Left colon (tissue), 2 donors: ENCODE measurements around the gene ERCC6L. TPM values are rescaled to one million over a fixed set of nuclear protein-coding genes. Genes with fewer than 3 reads are reported as not detected.

Experiments used
- ATAC-seq: fragments of 200-7000 bp; cut with Tn5 transposase; one replicate; pipeline ENCODE4 v1.9.1; 2020; ENCODE audit warnings: mild to moderate bottlenecking, moderate library complexity
- DNase-seq, 2 donors: peaks; one replicate each; pipeline ENCODE4 v3.0.0-alpha.2; 2020
- intact Hi-C, 2 donors: fragments of 100-400 bp; cut with DNase I in 1 of 2; cut with micrococcal nuclease in 1 of 2; formaldehyde crosslinking; loops; one replicate each; pipeline versions ENCODE4 v1.11.2 to v1.14.0; 2022; cut with DNase I, micrococcal nuclease
- long read RNA-seq: library from polyadenylated mRNA; unstranded; transcript quantifications from one replicate; pipeline ENCODE4 v2.0.0, GENCODE V29; 2021
- total RNA-seq, 2 donors: library from RNA; stranded (reverse); fragmentation: NEBNext Ultra II Directional; extraction: Animal tissue kit (Norgen Biotek cat#: 25700); gene quantifications; one replicate each; pipeline ENCODE4 v1.2.1, GENCODE V29; 2021
- donor health status: DM: no; HTN: no; CAD: no.
- donor health status: DM: yes; HTN: yes; CAD: no.

ERCC6L gene, protein sequence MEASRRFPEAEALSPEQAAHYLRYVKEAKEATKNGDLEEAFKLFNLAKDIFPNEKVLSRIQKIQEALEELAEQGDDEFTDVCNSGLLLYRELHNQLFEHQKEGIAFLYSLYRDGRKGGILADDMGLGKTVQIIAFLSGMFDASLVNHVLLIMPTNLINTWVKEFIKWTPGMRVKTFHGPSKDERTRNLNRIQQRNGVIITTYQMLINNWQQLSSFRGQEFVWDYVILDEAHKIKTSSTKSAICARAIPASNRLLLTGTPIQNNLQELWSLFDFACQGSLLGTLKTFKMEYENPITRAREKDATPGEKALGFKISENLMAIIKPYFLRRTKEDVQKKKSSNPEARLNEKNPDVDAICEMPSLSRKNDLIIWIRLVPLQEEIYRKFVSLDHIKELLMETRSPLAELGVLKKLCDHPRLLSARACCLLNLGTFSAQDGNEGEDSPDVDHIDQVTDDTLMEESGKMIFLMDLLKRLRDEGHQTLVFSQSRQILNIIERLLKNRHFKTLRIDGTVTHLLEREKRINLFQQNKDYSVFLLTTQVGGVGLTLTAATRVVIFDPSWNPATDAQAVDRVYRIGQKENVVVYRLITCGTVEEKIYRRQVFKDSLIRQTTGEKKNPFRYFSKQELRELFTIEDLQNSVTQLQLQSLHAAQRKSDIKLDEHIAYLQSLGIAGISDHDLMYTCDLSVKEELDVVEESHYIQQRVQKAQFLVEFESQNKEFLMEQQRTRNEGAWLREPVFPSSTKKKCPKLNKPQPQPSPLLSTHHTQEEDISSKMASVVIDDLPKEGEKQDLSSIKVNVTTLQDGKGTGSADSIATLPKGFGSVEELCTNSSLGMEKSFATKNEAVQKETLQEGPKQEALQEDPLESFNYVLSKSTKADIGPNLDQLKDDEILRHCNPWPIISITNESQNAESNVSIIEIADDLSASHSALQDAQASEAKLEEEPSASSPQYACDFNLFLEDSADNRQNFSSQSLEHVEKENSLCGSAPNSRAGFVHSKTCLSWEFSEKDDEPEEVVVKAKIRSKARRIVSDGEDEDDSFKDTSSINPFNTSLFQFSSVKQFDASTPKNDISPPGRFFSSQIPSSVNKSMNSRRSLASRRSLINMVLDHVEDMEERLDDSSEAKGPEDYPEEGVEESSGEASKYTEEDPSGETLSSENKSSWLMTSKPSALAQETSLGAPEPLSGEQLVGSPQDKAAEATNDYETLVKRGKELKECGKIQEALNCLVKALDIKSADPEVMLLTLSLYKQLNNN
- total RNA-seq = 1 to 10 TPM in 1 of 2 donors, under 1 TPM in 1; 0.61 to 1.6 TPM
- long read RNA-seq, full-length matches to known transcripts = 1 of 1 reads
- long read RNA-seq, partial matches to known transcripts = 0 of 1 reads
- long read RNA-seq, other reads (novel, unspliced or antisense) = 0 of 1 reads

DNA sequence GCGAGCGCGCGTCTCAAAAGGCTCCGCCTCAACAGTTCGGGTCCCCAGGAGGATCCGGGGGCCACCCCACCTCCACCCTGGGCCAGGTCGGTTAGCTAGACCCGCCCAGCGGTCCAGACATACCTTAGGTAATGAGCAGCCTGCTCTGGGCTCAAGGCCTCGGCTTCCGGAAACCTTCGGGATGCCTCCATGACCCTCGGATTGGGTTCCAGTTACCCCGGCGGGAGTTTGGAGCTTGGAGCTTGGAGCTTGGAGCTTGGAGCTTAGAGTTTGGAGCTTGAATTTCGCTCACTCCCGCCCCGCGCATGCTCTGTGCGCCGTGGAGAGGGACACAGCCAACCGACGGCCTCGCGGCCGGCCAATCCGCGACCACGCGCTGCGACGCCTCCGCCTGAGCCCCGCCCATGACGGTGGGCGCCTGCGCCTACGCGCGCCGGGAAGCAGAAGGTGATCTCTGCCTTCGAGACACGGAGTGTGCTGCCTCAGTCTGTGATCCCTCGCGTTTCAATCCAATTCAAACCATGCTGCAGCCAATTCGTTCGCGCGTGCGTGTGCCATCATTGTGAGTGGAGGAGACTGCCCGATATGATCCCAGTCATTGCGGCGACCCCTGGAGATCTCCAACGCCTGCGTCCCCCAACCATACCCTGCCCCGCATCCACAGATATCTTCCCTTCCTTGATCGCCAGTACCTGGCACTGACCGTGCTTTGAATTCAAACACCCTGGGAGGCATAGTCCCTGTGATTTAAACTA, at the start of gene ERCC6L:
TSS of gene ERCC6L (minus strand) at position 307 of the 755 bp plus-strand sequence. CDS start at position 191, 116 bp downstream.
- DNase-seq (peak; percentile 82 to 87), ATAC-seq (peak; percentile 100)
- intact Hi-C loops = no loop called here

DNA sequence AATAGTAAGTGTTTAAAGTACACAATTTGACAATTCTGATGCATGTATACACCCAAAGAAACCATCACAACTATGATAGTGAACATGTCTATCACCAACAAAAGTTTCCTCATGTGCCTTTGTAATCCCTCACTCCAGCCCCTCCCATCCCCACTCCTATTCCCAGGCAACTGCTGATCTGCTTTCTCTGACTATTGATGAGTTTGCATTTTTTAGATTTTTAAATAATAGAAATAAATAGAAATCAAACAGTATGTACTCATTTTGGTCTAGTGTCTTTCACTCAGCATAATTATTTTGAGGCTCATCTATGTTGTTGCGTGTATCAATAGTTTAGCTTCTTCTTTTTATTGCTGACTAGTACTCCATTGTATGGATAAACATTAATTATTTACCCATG, 43.5 kb upstream of the ERCC6L start:
- no peak for ATAC-seq
- no peak for DNase-seq
- intact Hi-C loops = no loop called here

DNA sequence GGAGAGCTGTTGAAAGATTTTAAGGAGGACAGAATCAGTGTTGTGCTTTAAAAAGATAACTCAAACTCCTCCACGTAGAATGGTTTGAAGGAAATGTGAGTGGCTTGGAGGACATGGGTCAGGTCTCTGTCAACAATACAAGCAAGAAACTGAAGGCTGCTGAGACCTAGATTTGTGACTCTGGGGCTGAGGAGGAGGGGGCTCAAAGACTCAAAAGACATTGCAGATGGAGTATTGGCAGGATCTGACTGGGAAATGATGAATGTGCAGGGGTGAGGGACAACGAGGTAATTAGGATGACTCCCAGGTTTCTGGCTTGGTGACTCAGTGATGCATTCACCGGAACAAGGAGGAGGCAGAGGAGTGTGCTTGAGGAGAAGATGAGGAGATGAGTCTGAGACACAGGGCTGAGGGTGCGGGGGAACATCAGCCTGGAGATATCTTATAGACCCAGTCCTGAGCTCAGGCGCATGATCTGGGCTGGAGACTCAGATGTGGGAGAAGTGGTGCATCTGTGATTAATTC, 41.6 kb upstream of the ERCC6L start:
- ATAC-seq = no peak
- intact Hi-C loops = no loop called here
- no peak for DNase-seq

DNA sequence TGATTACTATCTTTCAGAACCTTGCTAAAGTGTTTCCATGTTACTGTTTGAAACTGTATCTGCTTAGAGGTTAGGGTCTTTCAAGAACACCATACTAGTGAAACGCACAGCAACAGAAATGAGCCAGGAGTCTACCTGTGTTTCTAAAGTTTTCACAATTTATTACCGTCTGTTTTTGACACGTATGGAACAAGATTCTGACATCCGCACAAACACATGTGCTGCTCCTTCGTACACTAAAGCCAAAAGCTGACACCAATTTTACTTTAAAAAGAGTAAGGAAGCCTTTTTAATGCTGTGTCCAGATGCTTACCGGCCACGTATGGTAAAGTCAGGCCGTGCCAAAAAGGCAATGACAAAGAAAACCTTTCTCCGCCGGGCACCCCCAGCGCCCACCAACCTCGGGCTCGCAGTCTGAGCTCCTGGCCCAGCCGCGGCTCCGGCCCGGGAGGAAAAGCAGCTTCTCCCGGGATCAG, 37.7 kb upstream of the ERCC6L start:
- intact Hi-C loops = no loop called here
- ATAC-seq (peak; percentile 31), DNase-seq (no peak)

DNA sequence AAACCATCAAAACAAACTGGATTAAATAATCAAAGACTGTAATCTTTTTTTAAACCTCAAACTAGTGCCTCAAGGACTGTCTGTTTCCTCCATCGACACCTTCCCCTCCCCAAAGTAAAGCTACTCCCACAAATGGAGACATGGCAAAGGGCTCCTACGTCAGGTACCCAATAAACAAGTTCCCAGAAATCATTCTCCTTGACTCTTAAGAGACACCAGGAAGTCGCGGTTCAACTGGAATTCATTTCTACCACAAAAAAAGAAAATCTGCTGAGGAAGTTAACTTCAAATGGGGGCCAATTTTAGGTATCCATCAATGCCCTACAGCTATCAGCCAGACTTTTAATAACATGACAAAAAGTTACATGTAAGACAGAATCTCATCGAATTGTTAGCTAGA, 35.7 kb upstream of the ERCC6L start:
- DNase-seq (no peak), ATAC-seq (no peak)
- intact Hi-C loops = no loop called here

DNA sequence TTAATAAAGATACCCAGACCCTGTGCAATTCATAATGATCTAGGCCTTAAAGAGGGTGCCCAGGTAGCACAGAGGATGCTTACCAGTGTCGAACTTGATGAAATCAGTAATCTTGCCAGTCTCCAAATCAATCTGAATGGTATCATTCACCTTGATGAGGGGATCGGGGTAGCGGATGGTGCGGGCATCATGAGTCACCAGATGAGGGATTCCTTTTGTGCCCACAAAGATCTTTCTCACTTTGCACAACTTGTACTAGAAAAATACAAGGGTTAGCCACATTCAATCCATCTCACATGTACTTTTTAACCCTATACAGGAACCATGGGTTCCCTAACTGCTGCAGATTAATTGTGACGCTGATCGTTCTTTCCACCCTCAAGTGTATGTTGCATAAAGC, 34.9 kb upstream of the ERCC6L start:
- intact Hi-C loops = no loop called here
- DNase-seq = no peak
- ATAC-seq = no peak

DNA sequence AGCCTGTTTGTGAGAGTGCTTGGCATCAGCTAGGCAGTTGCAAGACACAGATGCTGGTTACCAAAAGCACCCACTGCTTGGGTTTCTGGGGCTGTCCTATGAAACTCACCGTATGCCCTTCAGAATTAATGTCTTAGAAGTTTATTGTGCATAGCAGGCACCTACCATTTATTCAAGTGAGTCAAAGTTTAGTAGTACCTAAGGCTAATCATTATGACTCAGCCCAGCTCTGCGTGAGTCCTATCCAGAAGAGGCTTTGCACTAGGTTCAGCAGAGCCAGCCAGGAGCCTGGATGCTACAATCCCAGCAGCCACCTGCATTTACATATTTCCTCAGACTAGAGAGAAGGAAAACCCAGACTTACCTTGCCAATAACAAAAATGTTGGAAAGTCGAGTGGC, 34.0 kb upstream of the ERCC6L start:
- DNase-seq (no peak), ATAC-seq (no peak)
- intact Hi-C loops = no loop called here

DNA sequence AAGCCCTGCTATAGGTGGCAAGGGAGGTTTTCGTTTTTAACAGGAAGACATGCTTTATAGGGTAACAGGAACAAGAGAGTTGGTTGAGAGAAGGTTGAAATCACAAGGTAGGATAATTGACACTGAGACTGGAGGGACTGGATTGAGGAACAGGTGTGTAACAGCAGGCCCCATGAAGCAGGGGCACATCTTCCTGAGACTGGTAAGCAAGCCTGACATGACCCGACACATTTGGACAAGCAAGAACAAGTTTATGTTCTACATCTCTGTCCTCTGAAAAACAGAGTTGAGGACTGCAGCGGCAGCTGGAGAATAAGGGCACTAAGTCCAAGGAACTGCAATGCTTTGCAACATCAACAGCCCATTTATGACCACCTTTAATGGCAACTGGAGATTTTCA, 33.0 kb upstream of the ERCC6L start:
- ATAC-seq (no peak), DNase-seq (no peak)
- intact Hi-C loops = no loop called here

DNA sequence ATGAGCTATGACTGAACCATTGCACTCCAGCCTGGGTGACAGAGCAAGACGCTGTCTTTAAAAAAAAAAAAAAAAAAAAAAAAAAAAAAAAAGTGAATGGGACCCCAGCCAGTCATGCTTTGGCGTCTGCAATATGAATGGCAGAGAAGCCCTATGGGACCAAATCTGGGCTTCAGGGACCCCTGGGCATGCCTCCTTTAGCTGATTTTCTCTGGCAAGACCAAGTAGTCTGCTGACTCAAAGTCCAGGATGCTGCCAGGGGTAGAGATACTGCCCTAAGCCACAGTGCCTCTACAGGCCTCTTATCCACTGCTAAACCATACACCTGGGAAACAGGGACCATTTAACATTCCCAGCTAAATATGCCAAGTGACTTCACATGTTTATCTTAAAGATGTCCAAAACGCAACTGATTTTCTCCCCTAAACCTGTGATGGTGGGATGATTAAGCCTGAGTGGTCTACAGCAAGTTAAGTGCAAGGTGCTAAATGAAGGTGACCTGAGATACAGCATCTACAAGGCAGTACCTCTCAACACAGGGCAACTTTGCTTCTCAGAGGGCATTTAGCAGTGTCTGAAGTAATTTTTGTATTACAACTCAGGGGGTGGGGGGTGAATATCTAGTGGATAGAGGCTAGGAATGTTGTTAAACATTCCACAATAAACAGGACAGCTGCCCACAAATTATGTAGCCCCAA, 32.4 kb upstream of the ERCC6L start:
- intact Hi-C loops = no loop called here
- ATAC-seq = peak; percentile 29
- no peak for DNase-seq

DNA sequence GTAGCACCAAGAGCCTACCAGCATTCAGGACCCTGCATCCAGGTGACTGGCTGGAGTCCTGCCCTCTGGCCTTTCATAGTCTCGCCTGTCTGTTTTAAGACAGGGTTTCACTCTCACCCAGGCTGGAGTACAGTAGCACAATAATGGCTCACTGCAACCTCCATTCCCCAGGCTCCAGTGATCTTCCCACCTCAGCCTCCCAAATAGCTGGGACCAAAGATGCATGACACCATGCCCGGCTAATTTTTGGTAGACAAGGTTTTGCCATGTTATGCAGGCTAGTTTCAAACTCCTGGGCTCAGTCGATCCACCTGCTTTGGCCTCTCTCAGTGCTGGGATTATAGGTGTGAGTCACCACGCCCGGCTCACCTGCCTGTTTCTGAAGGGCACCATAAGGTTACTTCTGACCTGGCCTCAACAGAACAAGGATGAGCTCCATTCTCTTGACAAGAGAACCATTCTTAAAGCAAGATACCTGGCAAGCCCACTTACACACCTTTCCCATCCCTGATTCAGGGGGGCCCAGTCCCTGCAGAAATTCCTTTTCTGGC, 31.6 kb upstream of the ERCC6L start:
- DNase-seq (no peak), ATAC-seq (peak; percentile 44)
- intact Hi-C loops = no loop called here

DNA sequence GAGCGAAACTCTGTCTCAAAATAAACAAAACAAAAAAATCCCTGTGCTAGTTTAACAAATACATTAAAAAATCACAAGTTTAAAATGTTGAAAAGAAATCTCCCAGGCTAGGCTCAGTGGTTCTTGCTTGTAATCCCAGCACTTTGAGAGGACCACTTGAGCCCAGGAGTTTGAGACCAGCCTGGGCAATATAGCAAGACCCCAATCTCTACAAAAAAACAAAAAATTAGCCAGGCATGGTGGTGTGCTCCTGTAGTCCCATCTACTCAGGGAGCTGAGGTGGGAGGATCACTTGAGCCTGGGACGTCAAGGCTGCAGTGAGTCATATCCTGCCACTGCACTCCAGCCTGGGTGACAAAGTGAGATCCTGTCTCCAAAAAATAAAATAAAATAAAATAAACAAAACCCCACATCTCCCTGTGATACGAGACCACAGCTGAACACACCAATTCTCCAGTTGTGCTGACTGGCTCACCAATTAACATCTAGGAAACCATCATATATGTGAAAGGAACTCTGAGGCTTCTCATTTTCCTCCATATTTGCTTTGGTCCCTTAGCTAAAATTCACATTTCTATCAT, 30.9 kb upstream of the ERCC6L start:
- DNase-seq (no peak), ATAC-seq (no peak)
- intact Hi-C loops = no loop called here

DNA sequence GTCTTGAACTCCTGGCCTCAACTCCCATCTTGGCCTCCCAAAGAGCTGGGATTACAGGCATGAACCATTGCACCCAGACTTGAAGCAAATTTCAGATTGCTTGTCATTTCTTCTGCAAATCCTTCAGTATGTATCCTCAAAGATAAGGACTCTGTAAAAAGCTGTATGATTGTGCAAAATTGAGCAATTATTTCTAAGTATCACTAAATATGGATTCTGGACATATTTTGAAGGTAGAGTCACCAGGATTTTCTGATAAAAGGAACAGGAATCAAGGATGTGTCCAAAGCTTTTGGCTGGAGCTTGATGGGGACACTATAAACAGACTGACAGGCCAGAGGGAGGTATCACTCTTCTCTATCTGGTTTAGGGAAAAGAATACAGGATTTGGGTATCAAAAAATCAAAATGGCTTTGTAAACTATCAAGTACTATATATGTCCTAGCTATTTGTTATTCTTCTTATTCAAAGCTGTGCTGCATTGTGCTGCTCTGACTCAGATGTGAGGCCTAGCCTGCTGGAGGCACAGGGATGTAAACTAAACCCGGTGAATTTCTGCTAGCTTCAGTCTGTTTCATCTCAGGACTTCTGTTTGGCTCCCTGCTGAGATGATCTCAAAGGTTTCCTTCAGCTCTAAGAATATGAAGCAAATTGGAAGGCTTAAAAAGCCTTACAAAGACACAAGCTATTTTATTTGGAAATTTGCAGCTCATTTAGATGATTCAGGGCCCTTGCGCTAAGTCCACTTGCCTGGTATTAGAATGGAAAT, 30.0 kb upstream of the ERCC6L start:
- ATAC-seq (no peak), DNase-seq (no peak)
- intact Hi-C loops = no loop called here

DNA sequence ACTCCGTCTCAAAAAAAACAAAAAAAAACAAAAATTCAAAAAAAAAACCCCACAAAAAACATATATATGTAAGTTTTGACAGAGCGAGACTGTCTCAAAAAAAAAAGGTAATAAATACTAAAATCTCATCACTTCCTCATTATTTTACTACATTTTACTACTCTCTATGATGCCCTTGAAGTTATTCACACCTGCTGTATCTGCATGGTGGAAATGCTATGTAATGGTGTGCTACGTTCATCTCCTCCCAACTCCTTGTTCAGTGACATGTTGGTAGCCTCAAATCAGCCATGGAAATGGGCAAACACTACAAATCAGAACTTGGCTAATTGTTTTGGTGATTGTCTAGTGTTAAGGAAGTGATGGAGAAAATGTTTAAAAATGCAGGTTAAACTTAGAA, 26.4 kb upstream of the ERCC6L start:
- intact Hi-C loops = no loop called here
- no peak for DNase-seq
- peak; percentile 58 for ATAC-seq

DNA sequence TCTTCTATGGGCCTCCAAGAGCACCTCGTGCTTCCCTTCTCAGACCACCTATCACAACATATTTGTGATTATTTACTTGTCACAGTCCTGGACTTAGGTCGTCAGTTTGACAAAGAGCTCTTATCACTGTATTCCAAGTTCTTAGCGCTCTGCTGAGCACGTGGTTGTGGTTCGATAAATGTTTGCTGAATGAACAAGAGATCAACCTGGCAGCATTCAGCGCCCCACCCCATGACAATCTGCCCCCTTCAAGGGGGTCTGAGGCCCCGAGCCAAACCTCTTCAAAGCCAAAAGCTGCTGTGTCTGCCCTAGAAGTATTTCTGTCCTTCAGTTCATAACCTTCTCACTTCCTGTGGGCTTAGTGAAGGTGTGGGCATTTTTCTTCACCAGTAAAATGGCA, 23.2 kb upstream of the ERCC6L start:
- DNase-seq = no peak

DNA sequence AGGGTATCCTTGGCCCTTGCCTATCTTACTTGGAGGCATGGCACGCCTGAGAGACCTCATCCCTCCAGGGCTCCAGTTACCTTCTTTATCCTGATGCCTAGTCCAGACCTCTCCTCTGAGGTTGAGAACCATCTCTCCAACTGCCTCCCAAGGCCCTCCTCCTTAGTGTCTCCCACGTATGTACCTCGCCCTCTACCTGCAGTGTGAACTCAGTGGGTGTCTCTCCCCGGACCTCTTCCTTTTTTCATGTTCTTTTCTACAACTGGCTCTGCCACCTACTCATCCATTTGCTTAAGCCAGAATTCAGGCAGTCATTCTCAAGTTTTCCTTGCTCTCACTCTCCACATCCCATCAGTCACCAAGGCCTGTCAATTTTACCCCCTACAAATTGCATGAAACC, 21.6 kb upstream of the ERCC6L start:
- no peak for ATAC-seq
- DNase-seq = no peak
- intact Hi-C loops = no loop called here

More for the DNA sequence above, 23.2 kb upstream of the ERCC6L start:
- intact Hi-C loops = no loop called here
- ATAC-seq = no peak

DNA sequence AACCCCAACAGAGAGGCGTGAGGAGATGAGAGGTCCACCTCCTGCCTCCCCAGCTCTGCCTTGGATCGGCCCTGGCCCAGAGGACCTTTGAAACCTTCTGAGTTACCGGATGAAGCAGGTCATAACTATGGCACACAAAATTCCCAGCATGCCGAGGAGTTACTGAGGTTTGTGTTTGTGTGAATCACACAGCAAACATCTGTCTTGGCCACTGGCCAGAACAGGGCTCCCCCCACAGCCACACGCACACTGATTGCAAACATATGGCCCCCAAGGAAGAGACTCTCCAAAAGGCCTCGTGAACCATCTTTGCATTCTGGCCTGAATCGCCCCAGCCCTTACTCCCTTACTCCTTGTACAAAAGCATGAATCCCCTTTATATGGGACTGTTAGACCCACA, 19.3 kb upstream of the ERCC6L start:
- DNase-seq = no peak
- no peak for ATAC-seq
- intact Hi-C loops = no loop called here
